ENCODE results near the gene RNF183.

Gene RNF183, protein sequence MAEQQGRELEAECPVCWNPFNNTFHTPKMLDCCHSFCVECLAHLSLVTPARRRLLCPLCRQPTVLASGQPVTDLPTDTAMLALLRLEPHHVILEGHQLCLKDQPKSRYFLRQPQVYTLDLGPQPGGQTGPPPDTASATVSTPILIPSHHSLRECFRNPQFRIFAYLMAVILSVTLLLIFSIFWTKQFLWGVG

DNA sequence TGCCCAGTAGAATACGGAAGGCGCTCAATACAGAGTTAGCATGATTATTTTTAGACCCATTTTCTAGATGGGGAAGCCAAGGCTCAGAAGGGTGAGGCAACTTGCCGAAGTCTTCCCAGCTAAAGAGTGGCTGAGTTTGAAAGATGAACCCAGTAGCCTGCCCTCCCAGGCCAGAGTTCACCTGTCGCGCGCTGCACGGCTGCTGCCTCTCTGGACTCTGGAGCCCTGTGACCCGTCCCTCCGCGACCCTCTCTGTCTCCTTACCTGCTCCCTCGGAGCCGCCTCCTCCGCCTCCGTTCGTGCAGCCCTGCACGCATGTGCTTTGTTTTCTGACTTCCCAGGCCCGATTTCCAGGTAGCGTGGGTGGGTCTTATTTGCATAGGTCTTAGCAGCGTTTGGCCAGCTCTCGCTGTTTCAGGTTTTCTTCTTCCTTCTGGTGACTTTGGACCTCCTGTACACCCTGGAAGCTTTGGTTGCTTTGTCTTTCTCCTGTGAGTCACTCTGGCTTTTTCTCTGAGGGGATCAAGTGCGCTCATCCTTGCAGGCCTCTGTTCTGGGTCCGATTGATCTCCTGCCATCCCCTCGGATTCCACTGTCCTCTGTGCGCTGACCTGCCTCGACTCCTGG, at the start of gene RNF183:
RNF183 (minus strand) TSS at position 585 of the 627 bp plus-strand sequence. CDS start 5,192 bp downstream, outside the sequence.
- TF ChIP-seq, protein P1, sequence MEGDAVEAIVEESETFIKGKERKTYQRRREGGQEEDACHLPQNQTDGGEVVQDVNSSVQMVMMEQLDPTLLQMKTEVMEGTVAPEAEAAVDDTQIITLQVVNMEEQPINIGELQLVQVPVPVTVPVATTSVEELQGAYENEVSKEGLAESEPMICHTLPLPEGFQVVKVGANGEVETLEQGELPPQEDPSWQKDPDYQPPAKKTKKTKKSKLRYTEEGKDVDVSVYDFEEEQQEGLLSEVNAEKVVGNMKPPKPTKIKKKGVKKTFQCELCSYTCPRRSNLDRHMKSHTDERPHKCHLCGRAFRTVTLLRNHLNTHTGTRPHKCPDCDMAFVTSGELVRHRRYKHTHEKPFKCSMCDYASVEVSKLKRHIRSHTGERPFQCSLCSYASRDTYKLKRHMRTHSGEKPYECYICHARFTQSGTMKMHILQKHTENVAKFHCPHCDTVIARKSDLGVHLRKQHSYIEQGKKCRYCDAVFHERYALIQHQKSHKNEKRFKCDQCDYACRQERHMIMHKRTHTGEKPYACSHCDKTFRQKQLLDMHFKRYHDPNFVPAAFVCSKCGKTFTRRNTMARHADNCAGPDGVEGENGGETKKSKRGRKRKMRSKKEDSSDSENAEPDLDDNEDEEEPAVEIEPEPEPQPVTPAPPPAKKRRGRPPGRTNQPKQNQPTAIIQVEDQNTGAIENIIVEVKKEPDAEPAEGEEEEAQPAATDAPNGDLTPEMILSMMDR (IDR thresholded peaks at IDR 0.05; ENCODE audit: low read length, missing control alignments) = no peak
- no peak for DNase-seq (ENCODE audit: low read depth)
- no peak within 1 kb of the TSS for H3K4me3 ChIP-seq (replicated peaks; ENCODE audit: low read depth, low read length)

DNA sequence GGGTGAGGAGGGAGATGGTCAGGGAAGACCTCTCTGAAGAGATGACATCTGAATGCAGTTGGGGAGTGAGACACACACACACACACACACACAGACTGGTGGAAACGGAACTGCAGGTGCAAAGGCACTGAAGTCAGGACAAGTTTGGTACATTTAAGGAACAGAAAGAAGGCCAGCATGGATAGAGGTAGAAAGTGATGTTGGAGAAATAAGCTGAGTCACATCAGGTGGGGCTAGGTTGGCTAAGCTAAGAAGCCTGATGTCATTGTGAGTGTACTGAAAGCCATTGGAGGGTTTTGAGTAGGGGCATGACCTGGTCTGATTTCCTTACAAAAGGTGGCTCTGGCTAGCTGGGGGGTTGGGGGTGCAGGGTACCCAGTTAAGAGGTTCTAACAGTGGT, 49.2 kb upstream of the RNF183 start:
- H3K4me3 ChIP-seq (replicated peaks; ENCODE audit: low read depth, low read length) = no peak overlapping the region
- no peak for DNase-seq (ENCODE audit: low read depth)
- TF ChIP-seq, protein P1 (IDR thresholded peaks at IDR 0.05; ENCODE audit: low read length, missing control alignments) = no peak

DNA sequence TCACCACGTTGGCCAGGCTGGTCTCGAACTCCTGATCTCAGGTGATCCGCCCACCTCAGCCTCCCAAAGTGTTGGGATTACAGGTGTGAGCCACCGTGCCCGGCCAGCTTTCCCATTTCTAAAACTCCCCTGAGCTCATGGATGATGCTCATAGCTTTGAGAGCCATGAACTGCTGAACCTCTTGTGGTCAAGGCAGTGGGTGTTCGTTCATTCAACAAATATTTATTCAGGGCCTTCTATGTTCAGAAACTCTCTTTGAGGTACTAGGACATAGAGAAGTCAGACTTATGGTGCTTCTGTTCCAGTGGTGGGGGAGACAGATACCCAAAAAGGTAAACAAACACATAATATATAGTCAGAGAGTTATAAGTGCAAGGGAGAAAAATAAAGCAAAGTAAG, 48.8 kb upstream of the RNF183 start:
- TF ChIP-seq, protein P1 (IDR thresholded peaks at IDR 0.05; ENCODE audit: low read length, missing control alignments) = no peak
- H3K4me3 ChIP-seq (replicated peaks; ENCODE audit: low read depth, low read length) = no peak overlapping the region
- DNase-seq (ENCODE audit: low read depth) = no peak

DNA sequence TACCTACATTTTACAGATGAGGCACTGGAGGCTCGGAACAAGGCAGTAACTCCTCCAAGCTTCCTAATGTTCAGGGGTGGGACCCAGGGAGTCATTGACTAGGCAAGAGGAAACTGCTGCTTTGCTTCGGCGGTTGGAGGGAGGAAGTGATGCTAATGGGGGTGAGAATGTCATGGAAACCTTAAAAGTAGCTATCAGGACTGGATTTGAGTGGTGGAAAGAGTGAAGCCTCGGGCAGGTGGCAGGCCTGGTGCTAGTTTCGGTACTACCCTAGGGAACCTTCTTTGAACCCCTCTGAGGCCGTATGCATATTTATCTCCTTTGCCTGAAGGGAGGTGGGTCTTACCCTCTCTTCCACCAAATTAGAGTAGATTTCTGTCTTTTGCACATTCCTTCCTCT, 47.8 kb upstream of the RNF183 start:
- no peak for DNase-seq (ENCODE audit: low read depth)
- no peak overlapping the region for H3K4me3 ChIP-seq (replicated peaks; ENCODE audit: low read depth, low read length)
- TF ChIP-seq, protein P1 (IDR thresholded peaks at IDR 0.05; ENCODE audit: low read length, missing control alignments) = no peak

DNA sequence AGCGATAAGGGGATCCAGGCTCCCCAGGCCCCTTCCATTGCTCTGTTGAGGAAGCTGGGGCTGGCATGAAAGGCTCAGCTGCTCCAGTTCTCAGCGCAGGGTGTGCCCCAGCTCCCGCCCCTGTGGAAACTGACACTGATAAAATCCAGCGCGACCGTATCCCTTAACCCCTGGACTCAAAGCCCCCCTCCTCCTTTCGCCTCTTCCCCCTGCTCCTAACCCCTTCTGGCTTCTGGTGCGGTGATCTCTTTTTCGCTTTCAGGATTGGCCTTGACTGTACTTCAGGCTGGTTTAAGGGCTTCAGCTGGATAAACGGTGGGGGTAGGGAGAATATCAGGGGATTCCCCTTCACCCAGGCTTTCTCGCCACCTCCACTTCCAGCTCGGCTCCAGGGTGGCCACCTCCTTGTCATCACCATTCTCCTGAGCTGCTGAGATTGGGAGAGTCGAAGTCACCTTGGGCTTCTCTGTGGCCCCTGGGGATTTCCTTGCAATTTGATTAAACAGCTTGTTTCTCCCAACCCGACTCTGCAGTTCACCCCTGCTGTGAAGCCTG, 47.0 kb upstream of the RNF183 start:
- TF ChIP-seq, protein P1 (IDR thresholded peaks at IDR 0.05; ENCODE audit: low read length, missing control alignments) = no peak
- no peak overlapping the region for H3K4me3 ChIP-seq (replicated peaks; ENCODE audit: low read depth, low read length)
- no peak for DNase-seq (ENCODE audit: low read depth)

DNA sequence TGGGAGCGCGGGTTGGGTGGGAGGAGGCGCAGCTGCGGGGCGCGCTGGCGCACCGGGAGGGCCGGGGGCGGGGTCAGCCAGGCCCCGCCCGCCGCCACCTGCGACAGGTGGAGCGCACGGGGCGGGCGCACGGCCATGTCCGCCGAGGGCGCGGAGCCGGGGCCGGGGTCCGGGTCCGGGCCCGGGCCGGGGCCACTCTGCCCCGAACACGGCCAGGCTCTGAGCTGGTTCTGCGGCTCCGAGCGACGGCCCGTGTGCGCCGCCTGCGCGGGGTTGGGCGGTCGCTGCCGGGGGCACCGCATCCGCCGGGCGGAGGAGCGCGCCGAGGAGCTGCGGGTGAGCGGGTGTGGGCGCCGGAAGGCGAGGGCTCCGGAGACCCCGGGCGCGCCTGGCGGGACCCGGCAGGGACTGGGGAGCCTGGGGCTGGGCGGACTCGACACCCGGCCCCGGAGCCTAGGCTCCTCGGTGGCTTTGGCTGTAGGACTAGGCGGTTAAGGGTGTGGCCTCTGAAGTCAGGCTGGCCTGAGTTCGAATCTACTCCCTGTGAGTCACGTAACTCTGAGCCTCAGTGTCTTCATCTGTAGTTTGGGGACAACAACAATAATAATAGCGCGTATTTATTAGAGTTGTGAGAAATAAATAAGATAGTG, 46.4 kb upstream of the RNF183 start, which contains the start of gene BSPRY:
BSPRY (plus strand) TSS at position 97 of the 650 bp plus-strand sequence; CDS start at position 136, 39 bp downstream.
- no peak within 1 kb of the TSS for H3K4me3 ChIP-seq (replicated peaks; ENCODE audit: low read depth, low read length)
- no peak for DNase-seq (ENCODE audit: low read depth)
- TF ChIP-seq, protein P1 (IDR thresholded peaks at IDR 0.05; ENCODE audit: low read length, missing control alignments) = no peak

All from fibroblast of pulmonary artery (primary cell).